GM12878 (cell line): ENCODE measurements around the gene TANC1. TPM values are rescaled to one million over a fixed set of nuclear protein-coding genes. Genes with fewer than 3 reads are reported as not detected.

Experiments
- CTCF ChIP-seq, 3 experiments: IDR thresholded peaks in 2 of 3; conservative IDR thresholded peaks in 1 of 3; 2 replicates each; pipeline ENCODE4 v1.5.1; 2011; ENCODE audit warnings: low read depth in 3 of 3, low read length in 3 of 3, mild to moderate bottlenecking in 3 of 3, control low read depth in 2 of 3, moderate library complexity in 2 of 3, inconsistent platforms in 1 of 3, mixed read lengths in 1 of 3; ENCODE audit not compliant: control insufficient read depth in 2 of 3, insufficient read depth in 1 of 3; ENCODE audit errors: extremely low read depth in 1 of 3
- RB1 ChIP-seq: fragments of 450-650 bp; formaldehyde crosslinking; IDR thresholded peaks from 2 replicates; pipeline ENCODE4 v1.6.1; 2017; ENCODE audit warnings: mild to moderate bottlenecking, borderline replicate concordance
- ZNF207 ChIP-seq: fragments of 450-650 bp; IDR thresholded peaks from 2 replicates; pipeline ENCODE4 v1.6.1; 2014; ENCODE audit warnings: antibody characterized with exemption, mild to moderate bottlenecking, borderline replicate concordance
- ZNF622 ChIP-seq: fragments of 450-650 bp; IDR thresholded peaks from 2 replicates; pipeline ENCODE4 v1.6.1; 2017; ENCODE audit warnings: mild to moderate bottlenecking, inconsistent platforms
- polyA plus RNA-seq, 11 experiments: library from polyadenylated mRNA; depleted of rRNA in 4 of 11; unstranded in 6 of 11; stranded (reverse) in 5 of 11; fragments of >200 nt; fragmentation: Nextera tagmentation in 4 of 11; fragmentation: Illumina TruSeq in 1 of 11; extraction: Ambion mirVana in 4 of 11; extraction: Trizol in 1 of 11; gene quantifications; 1 replicate in 1 of 11; 2 replicates in 10 of 11; pipeline versions ENCODE4 v1.2.1 to v1.2.3, GENCODE V29; 2011 to 2016; ENCODE audit warnings: inconsistent platforms in 2 of 11, missing spikeins in 2 of 11, low read depth in 1 of 11
- total RNA-seq, 4 experiments: library from RNA; depleted of rRNA in 3 of 4; stranded (reverse); fragments of >200 nt in 3 of 4; fragmentation: Illumina TruSeq in 1 of 4; extraction: Trizol in 1 of 4; gene quantifications; 2 replicates each; pipeline versions ENCODE4 v1.2.1 to v1.2.3, GENCODE V29; 2013 to 2021
- TF ChIP-seq, protein P1 (sequence below): fragments of 450-650 bp; IDR thresholded peaks from 2 replicates; pipeline ENCODE4 v1.6.1; 2017; ENCODE audit warnings: mild to moderate bottlenecking, moderate library complexity
- TF ChIP-seq, protein P2 (sequence below): IDR thresholded peaks from 2 replicates; pipeline ENCODE4 v1.6.1; 2011; ENCODE audit warnings: borderline replicate concordance, low read depth, mild to moderate bottlenecking, moderate library complexity, mixed read lengths, low read length; ENCODE audit not compliant: insufficient read depth; ENCODE audit errors: extremely low read length

Gene TANC1
- total and polyA plus RNA-seq, 10 of the 15 experiments (the other 5 are each of a cell fraction or from before 2014, with no cell fraction given): 0.05 to 5.0 (median 0.34) TPM

DNA sequence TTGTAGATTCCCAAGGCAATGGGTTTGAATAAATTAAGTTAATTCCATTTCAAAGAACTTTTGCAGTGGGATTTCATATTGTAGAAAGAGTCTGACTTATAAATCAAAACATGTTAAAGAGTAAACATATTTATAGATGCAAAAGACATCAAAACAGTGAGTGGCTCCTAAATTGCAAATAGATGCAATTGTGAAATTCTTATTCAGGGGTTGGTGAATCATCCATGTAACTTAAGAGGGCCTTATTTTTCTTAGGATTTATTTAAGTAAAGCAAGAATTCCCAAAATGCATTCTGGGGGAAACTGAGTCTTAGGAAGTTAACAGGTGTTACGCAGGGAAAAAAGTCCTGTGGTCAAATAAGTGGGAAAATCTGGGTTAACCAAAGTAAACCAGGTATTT lies 11.3 kb downstream of the TANC1 start (continued):
- TF ChIP-seq CTCF (IDR thresholded peaks at IDR 0.05 in 2 of 3, conservative IDR thresholded peaks at IDR 0.05 in 1 of 3; ENCODE audit: control insufficient read depth in 2 of 3, extremely low read depth in 1 of 3, insufficient read depth in 1 of 3, low read depth in 3 of 3, low read length in 3 of 3) (no peak), RB1 (no peak), ZNF207 (no peak), ZNF622 (no peak)
- TF ChIP-seq, protein P1, sequence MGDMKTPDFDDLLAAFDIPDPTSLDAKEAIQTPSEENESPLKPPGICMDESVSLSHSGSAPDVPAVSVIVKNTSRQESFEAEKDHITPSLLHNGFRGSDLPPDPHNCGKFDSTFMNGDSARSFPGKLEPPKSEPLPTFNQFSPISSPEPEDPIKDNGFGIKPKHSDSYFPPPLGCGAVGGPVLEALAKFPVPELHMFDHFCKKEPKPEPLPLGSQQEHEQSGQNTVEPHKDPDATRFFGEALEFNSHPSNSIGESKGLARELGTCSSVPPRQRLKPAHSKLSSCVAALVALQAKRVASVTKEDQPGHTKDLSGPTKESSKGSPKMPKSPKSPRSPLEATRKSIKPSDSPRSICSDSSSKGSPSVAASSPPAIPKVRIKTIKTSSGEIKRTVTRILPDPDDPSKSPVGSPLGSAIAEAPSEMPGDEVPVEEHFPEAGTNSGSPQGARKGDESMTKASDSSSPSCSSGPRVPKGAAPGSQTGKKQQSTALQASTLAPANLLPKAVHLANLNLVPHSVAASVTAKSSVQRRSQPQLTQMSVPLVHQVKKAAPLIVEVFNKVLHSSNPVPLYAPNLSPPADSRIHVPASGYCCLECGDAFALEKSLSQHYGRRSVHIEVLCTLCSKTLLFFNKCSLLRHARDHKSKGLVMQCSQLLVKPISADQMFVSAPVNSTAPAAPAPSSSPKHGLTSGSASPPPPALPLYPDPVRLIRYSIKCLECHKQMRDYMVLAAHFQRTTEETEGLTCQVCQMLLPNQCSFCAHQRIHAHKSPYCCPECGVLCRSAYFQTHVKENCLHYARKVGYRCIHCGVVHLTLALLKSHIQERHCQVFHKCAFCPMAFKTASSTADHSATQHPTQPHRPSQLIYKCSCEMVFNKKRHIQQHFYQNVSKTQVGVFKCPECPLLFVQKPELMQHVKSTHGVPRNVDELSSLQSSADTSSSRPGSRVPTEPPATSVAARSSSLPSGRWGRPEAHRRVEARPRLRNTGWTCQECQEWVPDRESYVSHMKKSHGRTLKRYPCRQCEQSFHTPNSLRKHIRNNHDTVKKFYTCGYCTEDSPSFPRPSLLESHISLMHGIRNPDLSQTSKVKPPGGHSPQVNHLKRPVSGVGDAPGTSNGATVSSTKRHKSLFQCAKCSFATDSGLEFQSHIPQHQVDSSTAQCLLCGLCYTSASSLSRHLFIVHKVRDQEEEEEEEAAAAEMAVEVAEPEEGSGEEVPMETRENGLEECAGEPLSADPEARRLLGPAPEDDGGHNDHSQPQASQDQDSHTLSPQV: no peak
- TF ChIP-seq, protein P2, sequence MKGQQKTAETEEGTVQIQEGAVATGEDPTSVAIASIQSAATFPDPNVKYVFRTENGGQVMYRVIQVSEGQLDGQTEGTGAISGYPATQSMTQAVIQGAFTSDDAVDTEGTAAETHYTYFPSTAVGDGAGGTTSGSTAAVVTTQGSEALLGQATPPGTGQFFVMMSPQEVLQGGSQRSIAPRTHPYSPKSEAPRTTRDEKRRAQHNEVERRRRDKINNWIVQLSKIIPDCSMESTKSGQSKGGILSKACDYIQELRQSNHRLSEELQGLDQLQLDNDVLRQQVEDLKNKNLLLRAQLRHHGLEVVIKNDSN: no peak
